Adrenal gland (tissue), 5 donors: Measurements from ENCODE around the gene HECA.

Source experiments
- POLR2A ChIP-seq, 2 donors: fragments of 450-650 bp; IDR thresholded peaks; one replicate each; pipeline ENCODE4 v1.6.1; 2017; ENCODE audit warnings: antibody characterized with exemption in 2 of 2, mild to moderate bottlenecking in 2 of 2, moderate library complexity in 1 of 2
- TF ChIP-seq, protein P1 (sequence below), 6 experiments: fragments of 450-650 bp in 4 of 6; fragments of 200-600 bp in 2 of 6; sonication (generic) in 1 of 6; IDR thresholded peaks; 1 replicate in 5 of 6; 2 replicates in 1 of 6; pipeline versions ENCODE4 v1.5.1 to v1.8.0; 2016 to 2021; ENCODE audit warnings: antibody characterized with exemption in 6 of 6, mild to moderate bottlenecking in 2 of 6, moderate library complexity in 1 of 6
- donor health status: DM: no; HTN: no; CAD: no.

DNA sequence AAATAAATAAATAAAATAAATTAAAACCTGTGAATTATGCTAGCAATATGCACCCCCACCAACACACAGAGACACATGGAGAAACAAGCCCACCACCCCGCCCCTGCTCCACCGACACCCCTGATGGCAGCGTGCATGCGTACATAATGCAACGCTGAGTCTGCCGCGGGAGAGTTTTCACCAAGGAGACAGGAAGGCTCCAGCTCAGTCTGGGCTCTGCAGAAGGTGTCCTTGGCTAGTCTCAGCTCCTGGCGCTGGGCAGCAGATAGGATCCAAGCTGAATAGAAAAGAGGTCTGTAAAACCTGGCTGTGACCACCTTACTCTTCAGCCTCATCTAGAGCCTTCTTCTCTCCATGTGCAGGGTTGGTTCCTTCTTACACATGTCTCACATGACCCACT lies 26.5 kb upstream of the HECA start:
- TF ChIP-seq, protein P1, sequence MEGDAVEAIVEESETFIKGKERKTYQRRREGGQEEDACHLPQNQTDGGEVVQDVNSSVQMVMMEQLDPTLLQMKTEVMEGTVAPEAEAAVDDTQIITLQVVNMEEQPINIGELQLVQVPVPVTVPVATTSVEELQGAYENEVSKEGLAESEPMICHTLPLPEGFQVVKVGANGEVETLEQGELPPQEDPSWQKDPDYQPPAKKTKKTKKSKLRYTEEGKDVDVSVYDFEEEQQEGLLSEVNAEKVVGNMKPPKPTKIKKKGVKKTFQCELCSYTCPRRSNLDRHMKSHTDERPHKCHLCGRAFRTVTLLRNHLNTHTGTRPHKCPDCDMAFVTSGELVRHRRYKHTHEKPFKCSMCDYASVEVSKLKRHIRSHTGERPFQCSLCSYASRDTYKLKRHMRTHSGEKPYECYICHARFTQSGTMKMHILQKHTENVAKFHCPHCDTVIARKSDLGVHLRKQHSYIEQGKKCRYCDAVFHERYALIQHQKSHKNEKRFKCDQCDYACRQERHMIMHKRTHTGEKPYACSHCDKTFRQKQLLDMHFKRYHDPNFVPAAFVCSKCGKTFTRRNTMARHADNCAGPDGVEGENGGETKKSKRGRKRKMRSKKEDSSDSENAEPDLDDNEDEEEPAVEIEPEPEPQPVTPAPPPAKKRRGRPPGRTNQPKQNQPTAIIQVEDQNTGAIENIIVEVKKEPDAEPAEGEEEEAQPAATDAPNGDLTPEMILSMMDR (IDR thresholded peaks at IDR 0.05): no peak
- TF ChIP-seq POLR2A (IDR thresholded peaks at IDR 0.05): no peak
